Small intestine (tissue), 7 donors: Measurements from ENCODE around the gene BOK. TPM values are rescaled to one million over a fixed set of nuclear protein-coding genes. Genes with fewer than 3 reads are reported as not detected.
A peak's percentile ranks its signal among the peaks of the same experiment; 100 is the strongest.

Source experiments
- DNase-seq, 2 donors: peaks; one replicate each; pipeline versions ENCODE4 v3.0.0 to v3.0.0-alpha.2; 2013
- FAIRE-seq: peaks from 2 replicates; lab custom pipeline; 2012; peaks lifted over from hg19 to GRCh38; lab: Jason Lieb, UNC
- H3K27ac ChIP-seq, 3 donors: one replicate each; pipeline ENCODE4 v1.5.1; 2013; ENCODE audit warnings: low read length in 2 of 3, mild to moderate bottlenecking in 2 of 3, control low read depth in 1 of 3, inconsistent platforms in 1 of 3, low read depth in 1 of 3, moderate library complexity in 1 of 3
- H3K27me3 ChIP-seq, 3 donors: one replicate each; pipeline ENCODE4 v1.6.1; 2013; ENCODE audit warnings: low read length in 3 of 3, inconsistent platforms in 1 of 3; ENCODE audit not compliant: control insufficient read depth in 3 of 3, insufficient read depth in 3 of 3
- H3K36me3 ChIP-seq, 3 donors: one replicate each; pipeline ENCODE4 v1.6.1; 2013; ENCODE audit warnings: low read length in 3 of 3, inconsistent platforms in 1 of 3, low read depth in 1 of 3, mild to moderate bottlenecking in 1 of 3, moderate library complexity in 1 of 3; ENCODE audit not compliant: control insufficient read depth in 3 of 3, insufficient read depth in 2 of 3
- H3K4me1 ChIP-seq, 3 donors: one replicate each; pipeline ENCODE4 v1.6.1; 2013; ENCODE audit warnings: low read length in 2 of 3, inconsistent platforms in 1 of 3, low read depth in 1 of 3, mild to moderate bottlenecking in 1 of 3, moderate library complexity in 1 of 3; ENCODE audit not compliant: control insufficient read depth in 3 of 3, insufficient read depth in 2 of 3
- H3K4me3 ChIP-seq, 3 donors: one replicate each; pipeline ENCODE4 v1.5.1; 2013; ENCODE audit warnings: low read length in 3 of 3, control low read depth in 1 of 3, inconsistent platforms in 1 of 3, low read depth in 1 of 3, mild to moderate bottlenecking in 1 of 3, moderate library complexity in 1 of 3
- H3K9me3 ChIP-seq, 2 donors: one replicate each; pipeline ENCODE4 v1.6.1; 2013; ENCODE audit warnings: low read depth in 1 of 2, low read length in 1 of 2; ENCODE audit not compliant: control insufficient read depth in 2 of 2, insufficient read depth in 1 of 2
- WGBS, 3 donors: extraction: QIAGEN DNeasy Blood & Tissue Kit; methylation state at CpG; one replicate each; pipeline ENCODE4 v1.1.7; 2013; 5-methylcytosine and 5-hydroxymethylcytosine counted together
- polyA plus RNA-seq, 4 donors: library from polyadenylated mRNA; stranded (reverse) in 3 of 4; unstranded in 1 of 4; fragments of 200-250 nt in 3 of 4; fragments of 120-200 nt in 1 of 4; gene quantifications; one replicate each; pipeline versions ENCODE4 v1.2.1 to v1.2.3, GENCODE V29; 2013
- donor health status: healthy with polysubstance abuse.
- donor health status: control.
- donor health status: control.
- donor health status: Bipolar disorder and iron deficiency.
- donor health status: healthy.

The BOK gene
- polyA plus RNA-seq, 4 donors: 4.5 to 15.5 (median 9.9) TPM

GRCh38 chr2:241612156-241613016, 53.8 kb downstream of the BOK start:
- Histone ChIP-seq H3K9me3 (no peaks in the 10 kb centered on the region), H3K4me3 (no peak overlapping the region), H3K4me1 (peaks cover 0 to 12% (median 0%) of the 10 kb centered on the region in 3 donors), H3K36me3 (peaks cover 0 to 30% (median 1%) of the 10 kb centered on the region in 3 donors), H3K27me3 (no peaks in the 10 kb centered on the region), H3K27ac (peak overlapping the region in 1 of 3 donors; percentile 61)
- FAIRE-seq (no peak), DNase-seq (peak in 1 of 2 donors; percentile 5)
- 73 to 93% (median 91%) methylated on average over 20 of the region's 20 CpGs for WGBS, 3 donors

- H3K27ac ChIP-seq: peak overlapping the region in 1 of 3 donors; percentile 46
- H3K27me3 ChIP-seq: no peaks in the 10 kb centered on the region
- no peak for DNase-seq
- H3K4me3 ChIP-seq: no peak overlapping the region
- H3K36me3 ChIP-seq: peaks cover 0 to 27% (median 1%) of the 10 kb centered on the region in 3 donors
- peaks cover 0 to 12% (median 1%) of the 10 kb centered on the region in 3 donors for H3K4me1 ChIP-seq
- no peak for FAIRE-seq
- no peaks in the 10 kb centered on the region for H3K9me3 ChIP-seq
- WGBS, 3 donors: 78 to 92% (median 89%) methylated on average over 15 of the region's 15 CpGs
Observed at GRCh38 chr2:241613017-241613780, 54.7 kb downstream of the BOK start.

- FAIRE-seq (no peak), DNase-seq (no peak)
- Histone ChIP-seq H3K9me3 (no peaks in the 10 kb centered on the region), H3K4me1 (peaks cover 0 to 8% (median 1%) of the 10 kb centered on the region in 3 donors), H3K36me3 (peaks cover 0 to 37% (median 1%) of the 10 kb centered on the region in 3 donors), H3K4me3 (no peak overlapping the region), H3K27ac (no peak overlapping the region), H3K27me3 (no peaks in the 10 kb centered on the region)
- WGBS, 3 donors: 38 to 76% (median 56%) methylated on average over 11 of the region's 11 CpGs
Observed at GRCh38 chr2:241615041-241615440, 56.5 kb downstream of the BOK start.

- no peak overlapping the region for H3K4me3 ChIP-seq
- DNase-seq (no peak), FAIRE-seq (no peak)
- H3K4me1 ChIP-seq: peaks cover 0 to 6% (median 1%) of the 10 kb centered on the region in 3 donors
- no peaks in the 10 kb centered on the region for H3K9me3 ChIP-seq
- no peaks in the 10 kb centered on the region for H3K27me3 ChIP-seq
- peaks cover 0 to 41% (median 1%) of the 10 kb centered on the region in 3 donors for H3K36me3 ChIP-seq
- no peak overlapping the region for H3K27ac ChIP-seq
- WGBS, 3 donors: 92 to 95% (median 94%) methylated on average over 16 of the region's 16 CpGs
Observed at GRCh38 chr2:241615522-241616052, 57.0 kb downstream of the BOK start.

- H3K27ac ChIP-seq: no peak overlapping the region
- DNase-seq (no peak), FAIRE-seq (no peak)
- H3K9me3 ChIP-seq: no peaks in the 10 kb centered on the region
- H3K27me3 ChIP-seq: no peaks in the 10 kb centered on the region
- H3K4me3 ChIP-seq: peak overlapping the region in 2 of 3 donors; percentile 11 to 37
- WGBS, 3 donors: 91 to 95% (median 93%) methylated on average over 30 of the region's 30 CpGs
- H3K4me1 ChIP-seq: peaks cover 0 to 1% (median 0%) of the 10 kb centered on the region in 3 donors
- H3K36me3 ChIP-seq: peaks cover 0 to 41% (median 1%) of the 10 kb centered on the region in 3 donors
Observed at GRCh38 chr2:241616168-241617125, 57.9 kb downstream of the BOK start.

- Histone ChIP-seq H3K4me1 (peaks cover 0 to 1% (median 0%) of the 10 kb centered on the region in 3 donors), H3K9me3 (no peaks in the 10 kb centered on the region), H3K4me3 (peak overlapping the region in 2 of 3 donors; percentile 28 to 40), H3K27ac (peak overlapping the region in 1 of 3 donors; percentile 65), H3K36me3 (peaks cover 0 to 39% (median 1%) of the 10 kb centered on the region in 3 donors), H3K27me3 (no peaks in the 10 kb centered on the region)
- DNase-seq: peak; percentile 68 to 72
- no peak for FAIRE-seq
- WGBS, 3 donors: 49 to 60% (median 50%) methylated on average over 15 of the region's 15 CpGs
Observed at GRCh38 chr2:241617431-241618154, 59.0 kb downstream of the BOK start.

GRCh38 chr2:241618296-241618805, 59.8 kb downstream of the BOK start:
- H3K27me3 ChIP-seq: no peaks in the 10 kb centered on the region
- peak overlapping the region in 1 of 3 donors; percentile 15 for H3K27ac ChIP-seq
- DNase-seq (no peak), FAIRE-seq (no peak)
- no peaks in the 10 kb centered on the region for H3K9me3 ChIP-seq
- 76 to 88% (median 80%) methylated on average over 5 of the region's 5 CpGs for WGBS, 3 donors
- H3K4me1 ChIP-seq: peaks cover 0 to 1% (median 0%) of the 10 kb centered on the region in 3 donors
- H3K36me3 ChIP-seq: peaks cover 0 to 41% (median 1%) of the 10 kb centered on the region in 3 donors
- no peak overlapping the region for H3K4me3 ChIP-seq
